GM19328 (cell line): Measurements from ENCODE around the gene GSTK1.
A peak's percentile ranks its signal among the peaks of the same experiment; 100 is the strongest.
"Not testable (repeated sequence)": the region's sequence is repeated elsewhere in the genome, so short reads cannot be mapped to it uniquely, and the experiment has no call there.

Experiments
- ATAC-seq: cut with Tn5 transposase; IDR thresholded peaks from one replicate; pipeline ENCODE4 v1.9.1; 2021; ENCODE audit warnings: mild to moderate bottlenecking, moderate library complexity; ENCODE audit not compliant: unreplicated experiment

Gene GSTK1

DNA sequence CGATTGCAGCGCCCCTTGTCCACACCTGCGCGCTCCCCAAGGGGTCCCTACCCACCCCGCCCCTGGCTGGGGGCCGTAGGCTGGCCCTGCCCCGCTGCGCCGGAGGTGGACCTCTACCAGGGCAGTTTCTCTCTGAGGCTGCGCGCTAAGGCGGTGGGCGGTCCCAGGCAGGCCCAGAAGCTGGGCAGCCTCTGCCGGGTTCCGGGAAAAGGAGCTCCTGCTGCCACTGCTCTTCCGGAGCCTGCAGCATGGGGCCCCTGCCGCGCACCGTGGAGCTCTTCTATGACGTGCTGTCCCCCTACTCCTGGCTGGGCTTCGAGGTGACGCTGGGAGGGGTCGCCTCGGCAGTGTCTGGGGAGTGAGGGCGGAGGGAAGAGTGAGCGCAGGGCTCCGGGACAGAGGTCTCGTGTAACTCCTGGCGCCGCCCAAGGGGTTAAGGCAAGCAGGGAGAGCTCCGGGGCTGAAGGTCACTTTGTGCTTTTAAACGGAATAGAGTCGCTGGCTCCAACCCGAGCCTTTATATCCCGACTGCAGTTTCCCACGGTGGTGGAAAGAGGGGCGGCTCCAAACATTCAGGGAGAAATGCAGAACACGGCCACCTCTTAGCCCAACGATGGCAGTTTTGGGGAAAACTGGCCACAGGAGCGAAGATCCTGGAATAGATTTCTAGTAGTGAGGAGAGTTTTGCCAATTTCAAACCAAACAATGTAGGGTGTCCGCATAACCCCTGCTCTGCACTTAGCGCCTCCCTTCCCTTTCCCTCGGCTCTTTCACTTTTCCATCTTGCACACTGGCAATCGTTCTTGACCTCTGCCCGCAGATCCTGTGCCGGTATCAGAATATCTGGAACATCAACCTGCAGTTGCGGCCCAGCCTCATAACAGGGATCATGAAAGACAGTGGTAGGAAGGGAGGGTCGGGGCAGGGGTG lies at the start of gene GSTK1:
Gene GSTK1, plus strand, starts transcription at position 176 of the 930 bp plus-strand sequence. Its CDS starts 73 bp downstream, at position 249.
- peak; percentile 97 for ATAC-seq

DNA sequence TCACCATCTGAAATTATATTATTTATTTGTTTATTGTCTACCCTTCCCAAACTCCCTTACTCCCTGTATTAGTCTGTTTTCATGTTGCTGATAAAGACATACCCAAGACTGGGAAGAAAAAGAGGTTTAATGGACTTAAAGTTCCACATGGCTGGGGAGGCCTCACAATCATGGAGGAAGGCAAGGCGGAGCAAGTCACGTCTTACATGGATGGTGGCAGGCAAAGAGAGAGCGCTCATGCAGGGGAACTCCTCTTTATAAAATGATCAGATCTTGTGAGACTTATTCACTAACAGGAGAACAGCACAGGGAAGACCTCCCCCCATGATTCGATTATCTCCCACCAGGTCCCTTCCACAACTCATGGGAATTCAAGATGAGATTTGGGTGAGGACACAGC lies 49.8 kb upstream of the GSTK1 start:
- ATAC-seq: not testable (repeated sequence)

DNA sequence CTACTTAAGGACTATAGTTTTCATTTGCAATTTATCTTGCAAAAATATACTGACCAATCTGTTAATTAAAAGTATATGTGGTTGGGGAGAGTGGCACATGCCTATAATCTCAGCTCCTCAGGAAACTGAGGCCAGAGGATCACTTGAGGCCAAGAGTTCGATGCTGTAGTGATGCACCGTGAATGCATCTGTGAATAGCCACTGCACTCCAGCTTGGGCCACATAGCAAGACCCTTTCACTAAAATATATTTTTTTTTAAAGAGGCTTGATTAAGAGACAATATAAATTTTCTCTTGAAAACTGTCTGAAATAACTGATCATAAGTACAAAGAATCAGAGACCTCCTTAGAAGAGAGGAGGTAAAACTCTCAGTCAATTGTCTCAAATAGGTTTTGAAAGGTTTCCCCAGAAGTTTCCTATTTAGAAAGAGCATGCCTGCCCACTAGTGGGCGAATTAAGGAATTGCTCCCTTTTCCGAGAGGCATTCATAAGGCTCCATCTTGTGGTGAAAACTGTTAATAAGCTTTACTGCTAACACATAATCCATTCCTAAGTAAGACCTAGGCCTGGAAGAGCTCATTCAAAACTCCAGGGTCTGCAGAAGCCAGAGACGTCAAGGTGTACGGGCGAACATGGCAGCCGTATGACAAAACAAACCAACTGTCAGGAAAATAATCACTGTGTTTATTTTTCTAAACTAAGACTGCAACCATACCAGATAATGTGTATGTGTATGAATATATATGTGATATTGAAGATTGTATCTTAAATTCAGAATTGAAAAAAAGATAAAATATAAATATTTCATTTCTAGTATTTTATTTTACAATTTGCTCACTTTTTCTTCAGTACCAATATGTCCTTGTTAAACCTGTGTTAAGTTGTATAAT lies 48.2 kb upstream of the GSTK1 start:
- ATAC-seq: peak; percentile 84

DNA sequence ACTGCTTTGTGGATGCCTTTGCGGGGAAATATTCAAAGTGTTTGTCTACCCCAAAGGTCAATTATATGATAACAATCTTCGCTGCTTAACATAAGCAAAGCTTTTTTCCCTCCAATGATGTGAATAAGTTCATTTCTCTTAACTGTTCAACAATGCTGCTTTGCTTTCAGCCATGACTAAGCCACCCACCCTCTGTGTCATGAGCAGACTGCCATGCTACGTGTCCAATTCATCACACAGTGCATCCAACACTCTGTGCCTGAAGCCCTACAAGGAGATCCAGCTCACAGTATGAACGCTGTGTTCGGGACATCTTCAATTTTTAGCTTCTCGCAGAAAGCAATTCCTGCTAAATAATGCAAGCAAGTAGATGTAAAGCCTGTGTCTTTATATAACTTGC lies 47.1 kb upstream of the GSTK1 start:
- no peak for ATAC-seq

DNA sequence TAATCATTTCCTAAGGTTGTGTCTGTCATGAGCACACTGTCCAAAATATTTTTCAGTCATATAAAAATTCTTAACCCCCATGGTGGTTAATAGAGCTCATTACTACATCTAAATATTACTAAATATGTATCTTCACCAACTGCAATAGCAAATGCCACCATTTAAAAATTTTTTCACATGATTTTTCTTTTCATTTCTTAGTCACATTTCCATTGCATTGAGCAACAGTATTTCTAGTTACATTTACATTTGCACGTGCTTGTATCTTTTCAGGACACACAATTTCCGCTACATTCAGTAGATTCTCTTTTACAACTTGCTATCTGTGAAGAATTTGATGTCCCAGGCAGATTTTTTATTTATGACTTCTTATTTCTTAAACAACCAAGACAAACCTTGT lies 46.6 kb upstream of the GSTK1 start:
- ATAC-seq: no peak

DNA sequence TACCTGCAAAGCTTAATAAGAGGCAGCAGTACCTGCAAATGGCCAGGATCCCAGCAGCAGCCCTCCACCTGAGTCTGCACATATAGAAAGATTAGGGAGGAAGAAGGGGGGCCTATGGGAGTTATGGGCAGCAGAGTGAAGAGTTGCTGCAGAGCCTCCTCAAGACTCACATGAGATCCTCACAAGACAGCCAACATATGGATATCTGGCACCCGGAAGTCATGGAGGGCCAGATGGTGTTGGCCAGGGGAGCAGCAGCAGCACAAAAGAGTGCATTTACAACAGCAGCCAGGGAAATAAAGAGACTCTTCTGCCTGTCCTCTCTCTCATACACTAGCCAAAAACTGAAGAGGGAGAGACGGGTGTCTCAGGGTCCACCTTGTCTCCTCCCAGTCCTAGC lies 45.4 kb upstream of the GSTK1 start:
- ATAC-seq: no peak

DNA sequence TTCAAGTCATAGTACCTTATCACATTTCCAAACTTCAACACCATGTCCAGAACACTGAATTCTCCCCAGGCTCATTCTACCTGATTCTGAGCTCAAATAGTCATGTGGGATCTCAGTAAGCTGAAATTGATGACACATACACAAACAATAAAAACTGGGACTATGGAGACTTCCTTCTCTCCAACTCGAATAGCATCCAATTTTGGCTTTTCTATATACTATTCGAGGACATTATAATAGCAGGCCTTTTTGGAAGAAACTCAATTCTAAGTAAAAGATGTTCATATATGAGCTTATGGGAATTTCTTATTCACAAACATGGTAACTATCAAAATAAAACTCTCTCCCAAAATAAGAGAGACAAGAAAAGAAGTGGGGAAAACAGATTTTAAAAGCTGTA lies 42.0 kb upstream of the GSTK1 start:
- no peak for ATAC-seq

DNA sequence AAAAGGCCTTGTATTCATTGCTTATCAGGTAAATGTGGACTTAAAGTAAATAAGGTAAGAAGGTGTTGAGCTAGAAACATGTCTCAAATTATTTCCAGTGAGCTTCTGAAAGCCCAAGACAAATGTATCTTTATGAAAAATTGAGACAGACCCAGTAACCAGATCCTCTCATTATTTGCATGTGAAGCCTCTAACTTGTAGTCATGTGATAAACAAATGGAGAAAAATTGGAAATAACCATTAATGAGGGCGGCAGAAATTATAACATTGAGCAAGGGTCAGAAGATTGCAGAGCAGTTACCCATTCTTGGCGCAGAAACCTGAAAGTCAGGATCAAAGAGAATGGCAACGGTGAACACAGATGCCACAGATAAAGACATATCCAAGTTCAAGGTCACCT lies 41.5 kb upstream of the GSTK1 start, which contains the start of gene TAS2R40:
Gene TAS2R40, plus strand, starts transcription at position 301 of the 400 bp plus-strand sequence. Its CDS starts 42 bp downstream, at position 343.
- no peak for ATAC-seq

DNA sequence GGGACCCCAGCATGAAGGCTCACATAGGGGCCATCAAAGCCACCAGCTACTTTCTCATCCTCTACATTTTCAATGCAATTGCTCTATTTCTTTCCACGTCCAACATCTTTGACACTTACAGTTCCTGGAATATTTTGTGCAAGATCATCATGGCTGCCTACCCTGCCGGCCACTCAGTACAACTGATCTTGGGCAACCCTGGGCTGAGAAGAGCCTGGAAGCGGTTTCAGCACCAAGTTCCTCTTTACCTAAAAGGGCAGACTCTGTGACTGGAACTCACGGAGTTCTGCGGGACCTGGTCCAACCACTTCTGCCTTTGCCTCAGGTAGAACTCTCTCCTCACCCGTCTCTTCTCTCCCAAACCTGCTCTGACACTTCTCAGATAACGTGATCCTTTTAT lies 40.5 kb upstream of the GSTK1 start:
- no peak for ATAC-seq

DNA sequence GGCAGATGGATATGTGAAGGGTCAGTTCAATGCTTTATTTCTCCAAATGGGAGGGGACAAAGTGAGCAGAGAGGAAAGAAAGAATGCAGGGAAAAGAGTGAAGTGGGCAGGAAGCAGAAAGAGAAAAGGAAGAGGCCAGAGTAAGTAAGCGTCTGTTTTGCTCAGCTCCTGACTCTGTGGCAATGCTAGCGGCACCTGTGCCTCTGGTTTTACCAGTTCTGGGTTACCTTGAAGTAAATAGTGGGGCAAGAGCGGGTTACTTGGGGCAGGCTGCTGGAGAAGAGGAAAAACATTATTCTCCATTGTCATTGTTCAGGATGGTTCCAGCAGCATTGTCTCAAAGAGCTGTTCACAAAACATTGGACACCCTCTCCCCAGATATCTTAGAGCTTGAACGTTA lies 39.5 kb upstream of the GSTK1 start:
- ATAC-seq: no peak

DNA sequence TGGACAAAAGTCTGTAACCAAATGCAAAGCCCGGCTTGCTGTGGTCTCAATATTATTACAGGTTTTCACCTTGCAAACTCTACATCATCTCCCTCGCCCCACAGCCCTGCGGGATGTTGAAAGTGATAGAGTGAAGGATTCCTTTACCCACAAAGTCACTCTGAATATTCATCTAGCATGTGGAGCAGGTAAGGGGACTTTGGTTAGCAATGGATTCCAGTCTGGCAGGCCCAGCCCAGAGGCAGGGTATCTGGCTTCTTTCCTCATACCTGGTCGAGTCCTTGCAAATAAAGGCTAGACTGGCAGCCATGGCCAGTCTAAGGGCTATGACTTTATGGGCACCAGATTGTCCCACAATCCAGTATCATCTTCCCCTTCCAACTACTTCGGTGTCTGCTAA lies 38.2 kb upstream of the GSTK1 start:
- no peak for ATAC-seq

DNA sequence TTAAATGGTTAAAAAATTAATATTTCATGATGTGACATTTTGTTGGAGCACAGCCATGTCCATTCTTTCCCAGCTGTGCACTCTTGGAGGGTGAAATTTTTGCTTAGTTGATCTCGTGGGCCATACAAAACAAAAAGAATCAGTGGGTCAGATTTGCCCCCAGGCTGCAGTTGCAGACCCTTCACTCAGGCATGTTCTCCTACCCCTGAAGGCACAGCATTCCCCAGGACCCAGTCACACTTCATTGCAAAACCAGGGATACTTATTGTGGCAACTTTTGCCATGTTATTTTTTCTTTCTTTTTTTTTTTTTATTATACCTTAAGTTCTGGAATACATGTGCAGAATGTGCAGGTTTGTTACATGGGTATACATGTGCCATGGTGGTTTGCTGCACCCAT lies 35.4 kb upstream of the GSTK1 start:
- ATAC-seq: no peak

DNA sequence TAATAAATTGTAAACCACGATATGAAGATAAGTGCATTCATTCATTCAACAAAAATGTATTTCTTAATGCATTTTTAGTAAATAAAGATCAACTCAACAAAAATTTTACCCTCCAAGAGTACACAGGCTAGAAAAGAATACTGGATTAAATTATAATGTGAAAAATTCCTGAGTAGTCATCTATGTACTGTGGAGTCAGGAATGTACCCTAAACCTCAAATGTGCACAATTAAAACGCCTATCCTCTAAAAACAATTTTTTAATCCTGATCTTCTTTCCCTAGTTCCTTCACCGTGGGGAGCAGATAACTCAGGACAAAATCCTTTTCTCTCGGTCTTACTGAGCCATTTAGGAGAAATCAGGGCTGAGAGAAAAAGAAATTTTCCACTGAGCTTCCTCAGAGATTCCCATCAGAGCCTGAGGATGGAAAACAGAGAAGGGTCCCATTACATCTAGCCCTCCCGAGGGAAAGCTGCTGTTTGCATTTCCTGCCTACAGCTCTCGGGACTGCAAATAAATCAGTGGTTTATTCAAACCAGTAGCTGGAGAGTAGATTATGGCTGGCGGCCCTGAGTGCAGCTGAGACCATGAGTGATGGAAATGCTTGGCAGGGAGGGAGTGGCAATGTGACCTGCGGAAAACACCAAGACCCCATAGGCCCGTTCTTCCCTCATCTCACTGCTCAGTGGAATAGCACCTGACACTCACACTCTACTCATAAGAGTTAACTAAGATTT lies 34.0 kb upstream of the GSTK1 start:
- no peak for ATAC-seq

DNA sequence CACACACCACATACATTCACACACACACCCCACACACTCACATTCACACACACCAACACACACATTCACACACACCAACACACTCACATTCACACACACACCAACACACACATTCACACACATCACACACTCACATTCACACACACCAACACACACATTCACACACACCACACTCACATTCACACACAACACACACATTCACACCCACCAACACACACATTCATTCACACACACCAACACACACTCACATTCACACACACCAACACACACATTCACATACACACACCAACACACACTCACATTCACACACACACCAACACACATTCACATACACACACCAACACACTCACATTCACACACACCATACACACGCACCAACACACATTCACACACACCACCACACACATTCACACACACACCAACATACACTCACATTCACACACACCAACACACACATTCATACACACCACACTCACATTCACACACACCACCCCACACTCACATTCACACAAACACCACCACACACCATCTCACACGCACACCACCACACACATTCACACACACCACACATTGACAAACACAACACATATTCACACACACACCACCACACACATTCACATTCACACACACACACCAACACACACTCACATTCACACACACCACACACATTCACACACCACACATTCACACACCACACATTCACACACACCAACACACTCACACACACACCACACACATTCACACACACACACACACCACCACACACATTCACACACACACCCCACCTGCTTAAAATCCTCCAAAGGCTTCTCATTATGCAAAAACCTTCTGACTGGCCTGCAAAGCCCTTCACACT lies 32.4 kb upstream of the GSTK1 start:
- no peak for ATAC-seq

DNA sequence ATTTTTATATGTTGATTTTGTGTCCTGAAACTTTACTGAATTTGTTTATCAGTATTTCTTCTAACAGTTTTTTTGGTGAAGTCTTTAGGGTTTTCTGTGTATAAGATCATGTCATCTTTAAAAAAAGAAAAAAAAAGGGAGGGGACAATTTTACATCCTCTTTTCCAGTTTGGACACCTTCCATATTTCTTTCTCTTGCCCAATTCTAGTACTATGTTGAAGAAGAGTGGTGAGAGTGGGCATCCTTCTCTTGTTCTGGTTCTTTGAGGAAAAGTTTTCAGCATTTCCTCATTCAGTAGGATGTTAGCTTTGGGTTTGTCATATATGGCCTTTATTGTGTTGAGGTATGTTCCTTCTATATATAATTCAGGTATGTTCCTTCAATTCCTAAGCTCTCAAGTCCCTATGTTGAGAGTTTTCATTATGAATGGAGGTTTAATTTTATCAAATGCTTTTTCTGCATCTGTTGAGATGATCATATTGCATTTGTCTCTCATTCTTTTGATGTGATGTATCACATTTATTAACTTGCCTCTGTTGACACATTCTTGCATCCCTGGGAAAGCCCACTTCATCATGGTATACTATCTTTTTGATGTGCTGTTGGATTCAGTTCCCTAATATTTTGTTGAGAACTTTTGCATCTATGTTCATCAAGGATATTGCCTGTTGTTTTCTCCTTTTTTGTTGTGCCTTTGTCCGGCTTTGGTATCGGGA lies 29.3 kb upstream of the GSTK1 start:
- no peak for ATAC-seq

DNA sequence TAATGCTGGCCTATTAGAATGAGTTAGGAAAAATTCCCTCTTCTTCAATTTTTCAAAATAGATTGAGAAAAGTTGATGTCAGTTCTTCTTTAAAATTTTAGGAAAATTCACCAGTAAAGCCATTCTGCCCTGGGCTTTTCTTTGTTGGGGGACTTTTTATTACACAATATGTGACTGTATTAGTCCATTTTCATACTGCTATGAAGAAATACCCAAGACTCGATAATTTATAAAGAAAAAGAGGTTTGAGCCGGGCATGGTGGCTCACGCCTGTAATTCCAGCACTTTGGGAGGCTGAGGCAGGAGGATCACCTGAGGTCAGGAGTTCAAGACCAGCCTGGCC lies 28.7 kb upstream of the GSTK1 start:
- ATAC-seq: no peak

DNA sequence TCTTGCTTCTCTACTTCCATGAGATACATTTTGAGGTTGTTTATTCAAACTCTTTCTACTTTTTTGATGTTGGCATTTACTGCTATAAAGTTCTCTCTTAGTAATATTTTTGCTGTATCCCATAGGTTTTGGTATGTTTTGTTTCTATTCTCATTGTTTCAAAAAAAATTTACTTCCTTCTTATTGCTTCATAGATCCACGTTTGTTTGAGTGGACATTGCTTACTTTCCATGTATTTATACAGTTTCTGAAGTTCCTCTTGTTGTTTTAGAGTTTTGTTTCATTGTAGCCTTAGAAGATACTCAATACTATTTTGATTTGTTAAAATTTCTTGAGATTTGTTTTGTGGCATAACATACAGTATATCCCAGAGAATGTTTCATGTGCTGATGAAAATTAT lies 27.7 kb upstream of the GSTK1 start:
- no peak for ATAC-seq

DNA sequence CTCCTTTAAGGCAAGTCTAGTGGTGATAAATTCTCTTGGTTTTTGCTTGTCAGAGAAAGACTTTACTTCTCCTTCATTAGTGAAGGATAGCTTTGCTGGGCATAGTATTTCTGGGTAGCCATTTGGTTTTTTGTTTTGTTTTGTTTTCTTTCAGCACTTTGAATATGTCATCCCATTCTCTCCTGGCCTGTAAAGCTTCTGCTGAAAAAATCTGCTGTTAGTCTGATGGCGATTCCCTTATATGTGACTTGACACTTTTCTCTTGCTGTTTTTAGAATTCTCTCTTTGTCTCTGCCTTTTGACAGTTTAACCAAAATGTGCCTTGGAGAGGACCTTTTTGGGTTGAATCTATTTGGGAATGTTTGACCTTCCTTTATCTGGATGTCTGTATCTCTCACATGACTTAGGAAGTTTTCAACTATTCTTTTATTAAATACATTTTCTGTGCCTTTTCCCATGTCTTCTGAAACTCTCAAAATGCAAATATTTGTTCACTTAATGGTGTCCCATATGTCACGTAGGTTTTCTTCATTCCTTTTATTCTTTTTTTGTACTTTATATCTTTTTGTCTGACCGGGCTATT lies 26.7 kb upstream of the GSTK1 start:
- ATAC-seq: no peak

DNA sequence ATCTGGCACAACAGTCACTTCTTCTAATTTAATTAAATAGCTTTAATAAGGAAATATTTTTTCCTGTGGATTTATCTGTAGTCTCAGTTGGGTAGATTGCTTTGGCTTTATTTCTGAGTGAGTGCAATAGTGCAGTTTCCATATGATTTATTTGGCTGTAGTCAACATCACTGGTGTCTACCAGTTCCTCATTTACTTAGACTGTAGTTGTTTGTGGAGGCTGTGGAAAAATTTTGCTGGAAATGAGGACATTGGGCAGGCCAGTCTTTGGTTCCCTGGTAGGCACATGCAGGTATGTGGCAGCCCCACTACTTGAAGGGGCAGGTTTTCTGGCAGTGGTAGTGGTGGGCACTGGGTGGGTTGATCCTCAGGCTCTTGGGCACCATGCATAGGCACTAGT lies 25.9 kb upstream of the GSTK1 start:
- ATAC-seq: no peak
